HepG2 (cell line): ENCODE results near the gene FAM216A. TPM values are rescaled to one million over a fixed set of nuclear protein-coding genes. Genes with fewer than 3 reads are reported as not detected.

ENCODE experiments used
- CHD2 ChIP-seq: IDR thresholded peaks from 2 replicates; pipeline ENCODE4 v1.6.1; 2011; ENCODE audit warnings: low read depth, low read length, improper control_type of control experiment
- DR1 ChIP-seq: sonication (generic); formaldehyde crosslinking; IDR thresholded peaks from 2 replicates; pipeline ENCODE4 v1.8.0; 2021; ENCODE audit warnings: mild to moderate bottlenecking, missing genetic modification reagents, inconsistent platforms
- HES4 ChIP-seq: sonication (generic); formaldehyde crosslinking; IDR thresholded peaks from 2 replicates; pipeline ENCODE4 v1.9.0; 2021; ENCODE audit warnings: mild to moderate bottlenecking, missing genetic modification reagents, borderline replicate concordance
- HIC2 ChIP-seq: sonication (generic); formaldehyde crosslinking; IDR thresholded peaks from 2 replicates; pipeline ENCODE4 v1.9.0; 2022; ENCODE audit warnings: low read depth, missing genetic modification reagents
- HOXA5 ChIP-seq: sonication (generic); formaldehyde crosslinking; IDR thresholded peaks from 2 replicates; pipeline ENCODE4 v1.4.0; 2020; ENCODE audit warnings: missing genetic modification reagents
- IRF1 ChIP-seq: sonication (generic); formaldehyde crosslinking; IDR thresholded peaks from 2 replicates; pipeline ENCODE4 v1.4.0; 2020; ENCODE audit warnings: low read depth, mild to moderate bottlenecking, missing genetic modification reagents
- MIER2 ChIP-seq: IDR thresholded peaks from 2 replicates; pipeline ENCODE4 v1.6.1; 2016; ENCODE audit warnings: missing biosample characterization, missing genetic modification reagents
- SKI ChIP-seq: fragments of 450-650 bp; IDR thresholded peaks from one replicate; pipeline ENCODE4 v1.6.1; 2018; ENCODE audit warnings: mild to moderate bottlenecking; ENCODE audit not compliant: partially characterized antibody
- SMARCE1 ChIP-seq: fragments of 450-650 bp; IDR thresholded peaks from 2 replicates; pipeline ENCODE4 v1.6.1; 2017; ENCODE audit warnings: borderline replicate concordance
- THAP8 ChIP-seq: sonication (generic); formaldehyde crosslinking; IDR thresholded peaks from 2 replicates; pipeline ENCODE4 v1.5.1; 2020; ENCODE audit warnings: missing genetic modification reagents, mild to moderate bottlenecking, borderline replicate concordance
- ZBTB26 ChIP-seq: IDR thresholded peaks from 2 replicates; pipeline ENCODE4 v1.6.1; 2016; ENCODE audit warnings: missing compliant biosample characterization, missing genetic modification reagents, borderline replicate concordance
- ZBTB3 ChIP-seq: sonication (generic); formaldehyde crosslinking; IDR thresholded peaks from 2 replicates; pipeline ENCODE4 v1.4.0; 2020; ENCODE audit warnings: low read depth, mild to moderate bottlenecking, moderate library complexity, missing genetic modification reagents, borderline replicate concordance
- ZNF160 ChIP-seq: sonication (generic); formaldehyde crosslinking; IDR thresholded peaks from 2 replicates; pipeline ENCODE4 v1.8.0; 2022; ENCODE audit warnings: mild to moderate bottlenecking, inconsistent platforms, missing genetic modification reagents
- ZNF253 ChIP-seq: sonication (generic); formaldehyde crosslinking; IDR thresholded peaks from 2 replicates; pipeline ENCODE4 v1.8.0; 2022; ENCODE audit warnings: mild to moderate bottlenecking, missing genetic modification reagents, borderline replicate concordance
- ZNF264 ChIP-seq: sonication (generic); formaldehyde crosslinking; IDR thresholded peaks from 2 replicates; pipeline ENCODE4 v1.4.0; 2020; ENCODE audit warnings: missing genetic modification reagents
- ZNF343 ChIP-seq: sonication (generic); formaldehyde crosslinking; IDR thresholded peaks from 2 replicates; pipeline ENCODE4 v1.4.0; 2020; ENCODE audit warnings: mild to moderate bottlenecking, missing genetic modification reagents
- ZNF501 ChIP-seq: sonication (generic); formaldehyde crosslinking; IDR thresholded peaks from 2 replicates; pipeline ENCODE4 v1.5.1; 2020; ENCODE audit warnings: mild to moderate bottlenecking, moderate library complexity, missing genetic modification reagents
- ZNF691 ChIP-seq: sonication (generic); formaldehyde crosslinking; IDR thresholded peaks from 2 replicates; pipeline ENCODE4 v1.4.0; 2020; ENCODE audit warnings: missing genetic modification reagents, low read depth, mild to moderate bottlenecking, borderline replicate concordance
- ZSCAN20 ChIP-seq: sonication (generic); formaldehyde crosslinking; IDR thresholded peaks from 2 replicates; pipeline ENCODE4 v1.4.0; 2020; ENCODE audit warnings: missing genetic modification reagents, mild to moderate bottlenecking, borderline replicate concordance
- ZXDC ChIP-seq: sonication (generic); formaldehyde crosslinking; IDR thresholded peaks from 2 replicates; pipeline ENCODE4 v1.5.0; 2020; ENCODE audit warnings: mild to moderate bottlenecking, missing genetic modification reagents
- polyA plus RNA-seq, 8 experiments: library from polyadenylated mRNA; depleted of rRNA in 3 of 8; stranded (reverse) in 7 of 8; unstranded in 1 of 8; fragments of >200 nt; fragmentation: Illumina TruSeq in 4 of 8; extraction: Trizol in 4 of 8; gene quantifications; 2 replicates each; pipeline versions ENCODE4 v1.2.1 to v1.2.3, GENCODE V29; 2011 to 2016; ENCODE audit warnings: low read depth in 4 of 8, missing spikeins in 1 of 8, mixed read lengths in 1 of 8; ENCODE audit not compliant: insufficient read depth in 1 of 8
- total RNA-seq, 5 experiments: library from RNA; depleted of rRNA; stranded (reverse); fragments of >200 nt; fragmentation: Illumina TruSeq; extraction: Trizol; gene quantifications; 2 replicates each; pipeline ENCODE4 v1.2.3, GENCODE V29; 2016; ENCODE audit warnings: low read depth in 1 of 5

FAM216A gene
- total and polyA plus RNA-seq, 2 of the 13 experiments (the other 11 are each of a cell fraction or from before 2014, with no cell fraction given): 20.3 to 31.2 TPM

- TF ChIP-seq HIC2: no peak
- 0 out of 2 replicates have a peak, but pooled peaks have one; percentile 41 for TF ChIP-seq ZNF343 (CRISPR knock-in tag)
- no peak for TF ChIP-seq THAP8
- TF ChIP-seq ZNF253 (CRISPR knock-in tag): peak; percentile 56; the same call in 1 of the 2 replicates
- TF ChIP-seq IRF1: no peak
- peak; percentile 5; the same call in 1 of the 2 replicates for TF ChIP-seq MIER2 (CRISPR knock-in tag)
- TF ChIP-seq ZNF501 (CRISPR knock-in tag): peak; percentile 85
- TF ChIP-seq ZSCAN20 (CRISPR knock-in tag): peak; percentile 26
- peak; percentile 68 for TF ChIP-seq DR1 (CRISPR knock-in tag)
- TF ChIP-seq SKI: no peak
- TF ChIP-seq ZBTB26 (CRISPR knock-in tag): peak; percentile 8; the same call in 1 of the 2 replicates
- no peak for TF ChIP-seq ZNF264 (CRISPR knock-in tag)
- no peak for TF ChIP-seq SMARCE1
- peak; percentile 11; the same call in 1 of the 2 replicates for TF ChIP-seq HOXA5 (CRISPR knock-in tag)
- 0 out of 2 replicates have a peak, but pooled peaks have one; percentile 48 for TF ChIP-seq ZNF160 (CRISPR knock-in tag)
- peak; percentile 16; the same call in 1 of the 2 replicates for TF ChIP-seq ZNF691 (CRISPR knock-in tag)
- no peak for TF ChIP-seq ZXDC (CRISPR knock-in tag)
- TF ChIP-seq ZBTB3: no peak
- TF ChIP-seq HES4 (CRISPR knock-in tag): peak; percentile 39; the same call in 1 of the 2 replicates
- peak; percentile 91 for TF ChIP-seq CHD2
Observed at GRCh38 chr12:110468214-110469048, at the start of gene FAM216A, which contains the start of gene GPN3 (continued).
